GM18508 (cell line): Measurements from ENCODE around the gene AKR1C3.
"Not testable (repeated sequence)": the region's sequence is repeated elsewhere in the genome, so short reads cannot be mapped to it uniquely, and the experiment has no call there.

ENCODE experiments used
- ATAC-seq: cut with Tn5 transposase; IDR thresholded peaks from one replicate; pipeline ENCODE4 v1.9.1; 2021; ENCODE audit warnings: moderate number of reproducible peaks; ENCODE audit not compliant: insufficient read depth, unreplicated experiment

Gene AKR1C3

GRCh38 chr10:5094265-5095205 is at the start of gene AKR1C3:
AKR1C3 (plus strand) TSS chr10:5094414; CDS start chr10:5094445, 31 bp downstream.
- no peak for ATAC-seq

- ATAC-seq: no peak
These were observed 49.1 kb upstream of the AKR1C3 start for GRCh38 chr10:5045095-5045494.

GRCh38 chr10:5046410-5046809 is 47.8 kb upstream of the AKR1C3 start:
- ATAC-seq: no peak

GRCh38 chr10:5047055-5047454 is 47.2 kb upstream of the AKR1C3 start:
- not testable (repeated sequence) for ATAC-seq

GRCh38 chr10:5047912-5048628 is 46.1 kb upstream of the AKR1C3 start:
- no peak for ATAC-seq

- not testable (repeated sequence) for ATAC-seq
These were observed 41.2 kb upstream of the AKR1C3 start for GRCh38 chr10:5052951-5053500.

GRCh38 chr10:5054831-5055230 is 39.4 kb upstream of the AKR1C3 start:
- ATAC-seq: not testable (repeated sequence)

GRCh38 chr10:5059267-5059666 is 34.9 kb upstream of the AKR1C3 start:
- ATAC-seq: not testable (repeated sequence)

GRCh38 chr10:5060791-5061190 is 33.4 kb upstream of the AKR1C3 start:
- not testable (repeated sequence) for ATAC-seq

GRCh38 chr10:5064656-5065055 is 29.6 kb upstream of the AKR1C3 start:
- ATAC-seq: no peak

GRCh38 chr10:5068274-5068984 is 25.8 kb upstream of the AKR1C3 start:
- ATAC-seq: no peak

GRCh38 chr10:5070648-5071410 is 23.4 kb upstream of the AKR1C3 start:
- ATAC-seq: no peak

- no peak for ATAC-seq
These were observed 22.6 kb upstream of the AKR1C3 start for GRCh38 chr10:5071411-5072198.

- ATAC-seq: no peak
These were observed 20.6 kb upstream of the AKR1C3 start for GRCh38 chr10:5073659-5074058.

GRCh38 chr10:5076615-5077014 is 17.6 kb upstream of the AKR1C3 start:
- no peak for ATAC-seq

GRCh38 chr10:5078547-5079180 is 15.6 kb upstream of the AKR1C3 start:
- ATAC-seq: no peak

- no peak for ATAC-seq
These were observed 14.8 kb upstream of the AKR1C3 start for GRCh38 chr10:5079306-5079830.

GRCh38 chr10:5079836-5080235 is 14.4 kb upstream of the AKR1C3 start:
- no peak for ATAC-seq
